ENCODE results near the gene CHAC1.
A peak's percentile ranks its signal among the peaks of the same experiment; 100 is the strongest.
"Not testable (repeated sequence)": the region's sequence is repeated elsewhere in the genome, so short reads cannot be mapped to it uniquely, and the experiment has no call there.

Gene CHAC1

DNA sequence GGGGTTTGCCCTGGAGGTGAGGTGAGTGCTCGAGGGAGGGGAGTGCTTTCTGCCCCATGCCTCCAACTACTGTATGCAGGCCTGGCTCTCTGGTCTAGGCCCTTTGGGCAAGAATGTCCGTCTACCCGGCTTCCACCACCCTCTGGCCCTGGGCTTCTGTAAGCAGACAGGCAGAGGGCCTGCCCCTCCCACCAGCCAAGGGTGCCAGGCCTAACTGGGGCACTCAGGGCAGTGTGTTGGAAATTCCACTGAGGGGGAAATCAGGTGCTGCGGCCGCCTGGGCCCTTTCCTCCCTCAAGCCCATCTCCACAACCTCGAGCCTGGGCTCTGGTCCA lies 14.8 kb upstream of the CHAC1 start:
- no peak for DNase-seq

- DNase-seq: no peak
Observed at GRCh38 chr15:40940296-40940801, 12.9 kb upstream of the CHAC1 start.

- DNase-seq: no peak
Observed at GRCh38 chr15:40941068-40941527, 12.2 kb upstream of the CHAC1 start.

DNA sequence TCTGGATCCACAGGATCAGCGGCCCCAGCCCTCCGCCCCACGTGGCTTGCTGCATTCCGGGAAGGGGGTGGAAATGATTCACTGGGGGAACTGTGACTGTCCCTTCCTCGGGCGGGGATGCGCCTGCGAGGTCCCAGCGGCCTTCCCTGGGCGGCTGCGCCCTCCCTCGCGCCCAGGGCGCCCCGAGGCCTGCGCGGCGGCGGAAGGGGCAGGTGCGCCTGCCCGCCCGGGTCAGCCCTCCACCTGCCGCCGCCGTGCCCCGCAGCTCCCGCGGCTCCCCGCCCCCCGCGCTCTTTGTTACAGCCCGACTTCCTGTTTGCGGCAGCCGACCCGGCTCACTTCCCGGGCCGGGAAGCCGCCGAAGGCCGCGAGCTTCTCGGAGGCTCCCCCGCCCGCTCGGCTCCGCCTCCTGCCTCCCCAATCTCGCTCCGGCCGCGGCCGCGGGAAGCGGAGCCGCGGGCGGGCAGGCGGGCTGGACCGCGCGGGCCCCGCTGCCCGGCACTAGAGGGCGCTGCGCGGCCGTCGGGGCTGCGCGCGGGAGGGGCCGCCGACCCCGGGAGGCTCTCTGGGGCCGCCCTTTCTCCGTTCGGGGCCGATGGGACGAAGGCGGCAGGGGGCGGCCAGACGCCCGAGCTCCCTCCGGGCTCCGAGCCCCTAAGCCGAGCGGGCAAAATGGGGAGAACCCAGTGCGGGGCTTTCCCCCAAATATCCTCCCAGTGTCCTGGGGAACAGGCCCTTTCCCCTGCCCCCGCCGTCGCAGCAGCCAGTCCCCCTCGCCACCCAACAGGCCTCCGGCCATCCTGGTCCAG lies 11.5 kb upstream of the CHAC1 start:
- DNase-seq: peak; percentile 72

GRCh38 chr15:40942337-40942854 lies 10.9 kb upstream of the CHAC1 start:
- DNase-seq: no peak

DNA sequence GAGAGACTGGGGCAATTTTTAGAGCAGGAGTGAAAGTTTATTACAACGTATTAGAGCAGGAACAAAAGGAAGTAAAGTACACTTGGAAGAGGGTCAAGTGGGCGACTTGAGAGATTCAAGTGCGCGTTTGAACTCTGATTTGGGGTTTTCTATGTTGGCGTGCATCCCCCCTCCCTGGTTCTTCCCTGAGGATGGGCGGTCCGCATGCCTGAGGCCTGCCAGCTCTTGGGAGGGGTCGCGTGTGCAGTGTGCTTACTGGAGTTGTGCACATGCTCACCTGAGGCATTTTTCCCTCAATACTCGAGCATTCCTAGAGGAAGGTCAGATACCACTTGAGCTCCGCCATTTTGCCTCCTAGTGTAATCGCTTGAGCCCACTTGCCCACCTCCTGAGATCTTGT lies 10.4 kb upstream of the CHAC1 start:
- DNase-seq: no peak

DNA sequence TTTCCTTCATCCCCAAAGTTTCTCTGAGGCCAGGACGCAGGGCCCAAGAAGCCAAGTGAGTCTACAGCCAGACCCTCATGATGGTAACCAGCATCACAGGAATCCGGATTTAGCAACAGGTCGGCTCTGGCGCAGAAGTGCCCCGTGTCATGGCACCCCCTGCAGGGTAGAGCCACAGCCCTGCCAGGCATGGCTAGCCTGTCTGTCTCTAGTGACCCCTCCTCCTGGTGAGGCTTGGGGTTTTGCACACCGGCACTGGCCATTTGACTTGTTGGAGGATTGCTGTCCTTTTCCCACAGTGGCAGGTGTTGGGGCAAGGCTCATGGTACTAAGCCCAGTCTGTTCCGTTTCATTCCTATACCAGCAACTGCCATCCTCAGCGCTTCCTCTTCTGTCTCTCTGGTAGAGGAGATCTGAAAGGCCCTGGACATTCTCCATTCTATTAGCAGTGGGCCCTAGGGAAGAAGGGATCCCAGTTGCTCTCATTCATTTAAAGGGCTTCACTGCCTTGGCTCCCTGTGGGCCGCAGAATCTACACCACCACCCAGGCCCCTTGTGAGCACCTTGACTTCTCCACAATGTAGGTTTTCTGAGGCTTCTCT lies 9.4 kb upstream of the CHAC1 start:
- DNase-seq: no peak

- no peak for DNase-seq
Observed at GRCh38 chr15:40944510-40945296, 8.6 kb upstream of the CHAC1 start.

GRCh38 chr15:40948706-40949473 lies 4.4 kb upstream of the CHAC1 start:
- no peak for DNase-seq

GRCh38 chr15:40949756-40950207 lies 3.5 kb upstream of the CHAC1 start:
- DNase-seq: no peak

GRCh38 chr15:40951764-40952163 lies 1.5 kb upstream of the CHAC1 start:
- no peak for DNase-seq

GRCh38 chr15:40952301-40952900 lies 870 bp upstream of the CHAC1 start:
- DNase-seq: no peak

DNA sequence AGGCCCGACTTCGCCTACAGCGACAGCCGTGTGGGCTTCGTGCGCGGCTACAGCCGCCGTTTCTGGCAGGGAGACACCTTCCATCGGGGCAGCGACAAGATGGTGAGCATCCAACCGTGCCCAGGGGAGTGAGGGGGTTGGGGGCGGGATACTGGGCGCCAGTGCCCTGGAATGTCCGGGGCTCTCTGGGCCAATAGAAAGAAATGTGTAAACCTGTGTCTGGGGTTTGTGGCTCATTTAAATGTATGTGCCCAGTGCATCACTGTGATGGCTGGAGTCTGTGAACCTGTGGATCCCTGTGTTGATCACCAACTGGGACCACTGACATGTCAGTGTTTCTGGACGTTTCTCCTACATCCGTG lies 423 bp downstream of the CHAC1 start:
- DNase-seq: no peak

GRCh38 chr15:40954158-40954848 lies 1.0 kb downstream of the CHAC1 start:
- not testable (repeated sequence) for DNase-seq

- DNase-seq: no peak
Observed at GRCh38 chr15:40955141-40955903, 2.1 kb downstream of the CHAC1 start.

DNA sequence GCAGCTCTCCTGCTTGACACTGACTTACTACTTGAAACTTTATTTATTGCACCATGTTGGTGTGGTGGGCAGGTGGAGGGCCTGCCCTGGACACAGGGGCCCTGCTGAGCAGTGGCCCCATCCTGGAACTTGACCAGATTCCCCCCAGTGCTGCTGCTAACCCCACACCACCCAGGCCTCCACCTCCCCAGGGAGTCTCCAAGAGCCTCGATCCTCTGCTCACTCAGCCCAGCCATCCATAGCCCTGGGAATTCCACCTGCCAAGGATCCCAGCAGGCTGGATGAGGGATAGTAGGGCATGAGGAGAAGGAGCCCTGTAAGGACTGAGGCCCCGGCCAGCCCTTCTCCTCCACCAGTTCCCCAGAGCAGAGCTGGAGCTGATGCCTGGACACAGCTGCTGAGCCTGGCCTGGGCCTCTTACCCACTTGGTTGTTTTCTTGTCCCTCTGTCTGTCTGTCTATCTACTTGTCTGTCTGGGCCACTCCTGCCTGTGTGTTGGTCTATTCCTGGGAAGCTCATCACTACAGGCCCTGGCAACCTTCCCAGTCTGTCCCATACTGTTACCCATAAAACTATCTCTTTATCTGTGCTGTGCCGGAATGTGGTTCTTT lies 2.8 kb downstream of the CHAC1 start:
- no peak for DNase-seq

DNA sequence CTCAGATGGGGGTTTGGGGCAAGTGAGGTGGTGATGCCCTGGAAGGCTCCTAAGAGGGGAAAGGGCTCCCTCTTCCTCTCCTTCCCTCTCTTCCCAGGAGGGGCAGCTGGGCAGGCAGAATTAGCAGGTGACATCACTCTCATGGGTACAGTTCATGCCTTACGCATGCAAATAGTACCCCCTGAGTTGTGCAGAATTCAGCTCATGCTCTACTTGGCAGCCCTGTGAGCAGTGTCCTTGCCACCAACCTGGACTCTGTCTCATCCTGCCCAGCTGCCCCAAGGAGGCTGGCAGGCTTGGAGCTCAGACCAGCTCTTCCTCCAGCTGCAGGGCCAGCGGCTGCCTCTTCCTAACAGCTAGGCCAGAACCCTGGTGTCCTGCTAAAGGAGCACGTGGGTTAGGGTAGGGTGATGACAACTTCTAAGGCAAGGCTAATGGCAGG lies 3.3 kb downstream of the CHAC1 start:
- no peak for DNase-seq

GRCh38 chr15:40957041-40957555 lies 3.8 kb downstream of the CHAC1 start:
- DNase-seq: no peak

DNA sequence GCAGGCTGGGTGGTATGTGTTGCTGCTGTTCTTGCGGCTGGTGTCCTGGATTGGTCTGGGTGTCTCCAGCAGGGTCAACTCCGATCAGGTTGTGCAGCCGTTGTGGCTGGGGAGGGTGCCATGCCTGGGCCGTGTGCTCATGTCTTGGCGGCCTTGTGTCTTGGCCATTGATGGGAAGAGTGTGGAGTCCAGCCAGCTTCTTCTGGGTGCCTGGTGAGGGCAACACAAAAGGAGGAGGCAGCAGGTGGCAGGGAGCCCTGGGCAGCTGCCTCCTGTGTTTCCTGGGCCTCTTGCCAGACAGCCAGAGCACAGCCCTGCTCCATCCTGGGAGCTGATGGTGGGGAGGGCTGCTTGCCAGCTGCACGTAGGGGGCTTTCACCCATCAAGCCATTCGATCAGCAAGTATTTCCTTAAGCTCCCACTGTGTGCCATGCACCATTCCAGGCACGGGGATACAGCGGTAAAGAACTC lies 4.3 kb downstream of the CHAC1 start:
- DNase-seq: no peak

DNA sequence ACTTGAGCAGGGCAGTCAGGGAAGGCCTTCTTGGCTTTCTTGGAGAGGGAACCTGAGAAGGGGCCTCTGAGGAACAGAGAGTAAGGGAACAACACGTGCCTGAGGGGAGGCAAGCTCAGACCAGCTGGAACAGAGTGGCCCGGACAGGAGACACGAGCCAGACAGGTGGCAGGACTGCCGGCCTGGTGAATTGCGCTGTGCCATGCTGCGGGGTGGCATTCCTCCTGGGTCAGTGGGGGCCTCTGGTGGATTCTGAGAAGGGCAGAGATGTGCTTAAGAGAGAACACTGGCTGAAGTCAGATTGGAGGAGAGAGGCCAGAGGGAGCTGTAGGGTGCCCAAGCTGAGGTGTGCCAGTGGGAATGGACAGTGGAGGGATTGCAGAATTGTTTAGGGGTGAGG lies 4.9 kb downstream of the CHAC1 start:
- DNase-seq: no peak

Measured in NCI-H510A (cell line).